ENCODE results near the gene C7orf57.

The C7orf57 gene

GRCh38 chr7:48045195-48045765, 9.9 kb downstream of the C7orf57 start:
- no peak for DNase-seq (ENCODE audit: low read depth)
- H3K4me3 ChIP-seq (ENCODE audit: low read length): no peak overlapping the region
- no peak for TF ChIP-seq CTCF (conservative IDR thresholded peaks at IDR 0.05; ENCODE audit: low read length)

- no peak for TF ChIP-seq CTCF (conservative IDR thresholded peaks at IDR 0.05; ENCODE audit: low read length)
- no peak for DNase-seq (ENCODE audit: low read depth)
- H3K4me3 ChIP-seq (ENCODE audit: low read length): no peak overlapping the region
Observed at GRCh38 chr7:48046458-48046857, 11.1 kb downstream of the C7orf57 start.

GRCh38 chr7:48048113-48048512, 12.8 kb downstream of the C7orf57 start:
- no peak for DNase-seq (ENCODE audit: low read depth)
- no peak overlapping the region for H3K4me3 ChIP-seq (ENCODE audit: low read length)
- TF ChIP-seq CTCF (conservative IDR thresholded peaks at IDR 0.05; ENCODE audit: low read length): no peak

GRCh38 chr7:48049850-48050249, 14.5 kb downstream of the C7orf57 start:
- no peak for TF ChIP-seq CTCF (conservative IDR thresholded peaks at IDR 0.05; ENCODE audit: low read length)
- no peak for DNase-seq (ENCODE audit: low read depth)
- H3K4me3 ChIP-seq (ENCODE audit: low read length): no peak overlapping the region

- no peak for TF ChIP-seq CTCF (conservative IDR thresholded peaks at IDR 0.05; ENCODE audit: low read length)
- H3K4me3 ChIP-seq (ENCODE audit: low read length): no peak overlapping the region
- DNase-seq (ENCODE audit: low read depth): peak; percentile 8
Observed at GRCh38 chr7:48052748-48053147, 17.4 kb downstream of the C7orf57 start.

GRCh38 chr7:48053736-48054135, 18.4 kb downstream of the C7orf57 start:
- DNase-seq (ENCODE audit: low read depth): no peak
- H3K4me3 ChIP-seq (ENCODE audit: low read length): no peak overlapping the region
- TF ChIP-seq CTCF (conservative IDR thresholded peaks at IDR 0.05; ENCODE audit: low read length): no peak

- no peak overlapping the region for H3K4me3 ChIP-seq (ENCODE audit: low read length)
- no peak for TF ChIP-seq CTCF (conservative IDR thresholded peaks at IDR 0.05; ENCODE audit: low read length)
- DNase-seq (ENCODE audit: low read depth): no peak
Observed at GRCh38 chr7:48058990-48059389, 23.6 kb downstream of the C7orf57 start.

All from AG10803 (cell line).